ENCODE data around the gene LRRC71. TPM values are rescaled to one million over a fixed set of nuclear protein-coding genes. Genes with fewer than 3 reads are reported as not detected.

Gene LRRC71
- total and polyA plus RNA-seq, 7 donors: 0.07 TPM; not detected in 6

GRCh38 chr1:156914440-156914856, 6.0 kb upstream of the LRRC71 start:
- DNase-seq: no peak
- intact Hi-C loops (cut with DNase I): loop anchor here (5.0 kb wide), 1 partner anchor 158 kb away; no protein-coding TSS in a partner anchor
- WGBS, 2 donors: 80 to 83% methylated on average over 9 of the region's 9 CpGs
- H3K27me3 ChIP-seq: peaks cover 0 to 16% (median 6%) of the 10 kb centered on the region in 3 donors
- TF ChIP-seq EP300 (IDR thresholded peaks at IDR 0.05) (no peak), POLR2A (IDR thresholded peaks at IDR 0.05) (no peak), CTCF (IDR thresholded peaks at IDR 0.05) (no peak), POLR2AphosphoS5 (IDR thresholded peaks at IDR 0.05) (no peak)
- peaks cover 0 to 4% (median 0%) of the 10 kb centered on the region in 4 donors for H3K36me3 ChIP-seq
- H3K4me1 ChIP-seq: no peaks in the 10 kb centered on the region
- no peak overlapping the region for H3K4me3 ChIP-seq
- no peak overlapping the region for H3K27ac ChIP-seq
- no peaks in the 10 kb centered on the region for H3K9me3 ChIP-seq

- no peak for DNase-seq
- intact Hi-C loops (cut with DNase I): loop anchor here (10.0 kb wide), 1 partner anchor 86 kb away; no protein-coding TSS in a partner anchor
- H3K36me3 ChIP-seq: peaks cover 0 to under 1% (median 0%) of the 10 kb centered on the region in 4 donors
- no peak overlapping the region for H3K27ac ChIP-seq
- H3K4me1 ChIP-seq: peaks cover 0 to 25% (median 23%) of the 10 kb centered on the region in 4 donors
- WGBS, 2 donors: 55 to 70% methylated on average over 7 of the region's 7 CpGs
- no peaks in the 10 kb centered on the region for H3K9me3 ChIP-seq
- no peak overlapping the region for H3K4me3 ChIP-seq
- H3K27me3 ChIP-seq: peaks cover 37 to 66% (median 59%) of the 10 kb centered on the region in 3 donors
- TF ChIP-seq CTCF (IDR thresholded peaks at IDR 0.05): no peak
- TF ChIP-seq POLR2A (IDR thresholded peaks at IDR 0.05): no peak
- no peak for TF ChIP-seq EP300 (IDR thresholded peaks at IDR 0.05)
- no peak for TF ChIP-seq POLR2AphosphoS5 (IDR thresholded peaks at IDR 0.05)
Observed at GRCh38 chr1:156921053-156921529, 659 bp downstream of the LRRC71 start.

DNA sequence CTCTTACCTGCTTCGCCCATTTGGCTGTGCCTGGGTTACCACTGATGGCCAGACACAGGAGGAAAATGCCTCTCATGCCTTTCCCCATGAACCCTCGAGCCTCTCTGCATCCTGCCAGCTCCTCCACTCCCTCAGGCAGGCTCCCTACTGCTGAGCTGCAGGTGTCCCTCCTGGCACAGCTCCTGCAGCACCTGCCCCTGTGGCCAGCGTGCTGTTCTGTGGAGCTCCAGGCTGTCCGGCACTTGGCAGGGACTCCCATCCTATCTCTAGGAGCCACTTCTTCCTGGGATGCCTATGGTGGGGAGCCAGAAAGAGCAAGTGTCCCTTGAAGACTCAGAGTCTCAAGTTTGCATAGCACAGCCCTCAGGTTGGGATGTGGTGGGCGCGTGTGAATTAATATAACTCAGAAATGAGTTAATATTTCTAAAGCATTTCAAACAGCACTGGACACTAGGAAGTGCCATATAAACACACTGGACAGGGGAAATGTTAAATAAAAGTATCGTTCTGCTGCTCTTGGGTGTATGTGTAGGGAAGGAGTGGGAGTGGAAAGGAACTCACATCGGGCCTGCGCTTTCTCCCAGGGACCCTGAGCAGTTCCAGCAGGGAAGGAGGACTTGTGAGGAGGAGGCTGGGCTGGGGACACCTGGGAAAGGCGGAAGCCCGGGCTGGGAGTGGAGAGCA, 2.7 kb downstream of the LRRC71 start:
- no peak for TF ChIP-seq POLR2AphosphoS5 (IDR thresholded peaks at IDR 0.05)
- TF ChIP-seq CTCF (IDR thresholded peaks at IDR 0.05): no peak
- TF ChIP-seq EP300 (IDR thresholded peaks at IDR 0.05): no peak
- TF ChIP-seq POLR2A (IDR thresholded peaks at IDR 0.05): no peak
- WGBS, 2 donors: 12 to 17% methylated on average over 11 of the region's 11 CpGs
- intact Hi-C loops (cut with DNase I): loop anchor here (10.0 kb wide), 1 partner anchor 88 kb away; no protein-coding TSS in a partner anchor
- Histone ChIP-seq H3K36me3 (no peaks in the 10 kb centered on the region), H3K27ac (no peak overlapping the region), H3K9me3 (no peaks in the 10 kb centered on the region), H3K4me1 (peaks cover 0 to 35% (median 31%) of the 10 kb centered on the region in 4 donors), H3K27me3 (peaks cover 48 to 87% (median 76%) of the 10 kb centered on the region in 3 donors), H3K4me3 (peak overlapping the region in 1 of 4 donors; percentile 11)
- DNase-seq: no peak

DNA sequence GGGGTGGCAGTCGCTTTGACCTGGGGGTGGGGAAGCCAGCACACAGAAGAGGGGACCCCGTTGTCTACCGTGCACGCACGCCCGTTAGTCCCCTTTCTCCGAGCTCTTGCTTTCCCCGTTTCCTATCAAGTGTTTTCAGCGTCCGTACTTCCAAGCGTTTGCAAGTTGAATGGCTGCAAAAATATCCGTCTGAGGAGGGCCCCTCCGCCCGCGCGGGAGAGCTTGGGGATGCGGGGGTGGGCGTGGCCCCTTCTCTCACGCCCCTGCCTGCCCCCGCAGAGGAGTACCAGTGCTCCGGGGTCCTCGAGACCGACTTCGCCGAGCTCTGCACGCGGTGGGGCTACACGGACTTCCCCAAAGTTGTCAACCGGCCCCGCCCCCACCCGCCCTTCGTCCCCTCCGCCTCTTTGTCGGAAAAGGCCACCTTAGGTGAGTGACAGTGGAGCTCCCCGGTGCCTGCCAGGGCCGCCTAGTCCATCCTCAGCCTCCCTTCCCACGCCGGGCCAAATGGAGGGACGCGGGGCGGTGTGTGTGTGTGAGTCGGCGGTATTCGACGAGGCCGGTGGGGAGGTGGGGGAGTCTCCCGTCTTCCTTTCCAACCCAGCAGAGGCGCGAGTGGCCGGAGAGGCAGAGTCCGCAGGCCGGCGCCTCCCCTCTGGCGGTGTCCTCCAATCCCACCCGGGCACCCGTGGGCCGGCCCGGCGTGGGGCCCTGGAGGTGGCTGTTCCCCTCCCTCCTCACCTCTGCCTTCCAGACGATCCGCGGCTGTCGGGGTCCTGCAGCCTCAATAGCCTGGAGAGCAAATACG, 3.4 kb downstream of the LRRC71 start:
- Histone ChIP-seq H3K27ac (no peak overlapping the region), H3K27me3 (peaks cover 48 to 92% (median 77%) of the 10 kb centered on the region in 3 donors), H3K4me3 (peak overlapping the region in 2 of 4 donors; percentile 11 to 19), H3K9me3 (no peaks in the 10 kb centered on the region), H3K36me3 (no peaks in the 10 kb centered on the region), H3K4me1 (peaks cover 0 to 35% (median 31%) of the 10 kb centered on the region in 4 donors)
- no peak for DNase-seq
- intact Hi-C loops (cut with DNase I): loop anchor here (10.0 kb wide), 1 partner anchor 89 kb away; no protein-coding TSS in a partner anchor
- TF ChIP-seq POLR2A (IDR thresholded peaks at IDR 0.05) (no peak), CTCF (IDR thresholded peaks at IDR 0.05) (no peak), EP300 (IDR thresholded peaks at IDR 0.05) (no peak), POLR2AphosphoS5 (IDR thresholded peaks at IDR 0.05) (no peak)
- WGBS, 2 donors: 3 to 4% methylated on average over 64 of the region's 64 CpGs
